Mesendoderm (in vitro differentiated cells): ENCODE measurements around the gene USH1C.

Experiments
- DNase-seq: peaks from one replicate; pipeline ENCODE4 v3.0.0; 2013
- H2AK5ac ChIP-seq: 2 replicates; pipeline ENCODE4 v1.6.1; 2013; ENCODE audit warnings: low read length, inconsistent platforms
- H2BK120ac ChIP-seq: 2 replicates; pipeline ENCODE4 v1.6.1; 2013; ENCODE audit warnings: low read depth, mild to moderate bottlenecking, low read length, moderate library complexity, mixed read lengths
- H2BK15ac ChIP-seq: replicated peaks from 2 replicates; pipeline ENCODE4 v1.6.1; 2013; ENCODE audit warnings: low read depth, mild to moderate bottlenecking, moderate library complexity
- H2BK5ac ChIP-seq: 2 replicates; pipeline ENCODE4 v1.6.1; 2013; ENCODE audit warnings: low read length, inconsistent platforms
- H3K18ac ChIP-seq: 2 replicates; pipeline ENCODE4 v1.6.1; 2013; ENCODE audit warnings: mild to moderate bottlenecking, low read length, mixed read lengths
- H3K23ac ChIP-seq: one replicate; pipeline ENCODE4 v1.6.1; 2013; ENCODE audit warnings: low read length
- H3K27ac ChIP-seq: 2 replicates; pipeline ENCODE4 v1.5.1; 2013; ENCODE audit warnings: low read depth, mild to moderate bottlenecking, inconsistent platforms, low read length, moderate library complexity
- H3K27me3 ChIP-seq: 2 replicates; pipeline ENCODE4 v1.6.1; 2013; ENCODE audit warnings: low read length, control low read depth, mild to moderate bottlenecking, inconsistent platforms; ENCODE audit not compliant: insufficient read depth, poor library complexity
- H3K36me3 ChIP-seq: 2 replicates; pipeline ENCODE4 v1.6.1; 2013; ENCODE audit warnings: low read length, inconsistent platforms; ENCODE audit not compliant: control insufficient read depth, insufficient read depth
- H3K4ac ChIP-seq: one replicate; pipeline ENCODE4 v1.6.1; 2013; ENCODE audit warnings: low read depth, mild to moderate bottlenecking, low read length, moderate library complexity
- H3K4me1 ChIP-seq: 2 replicates; pipeline ENCODE4 v1.6.1; 2013; ENCODE audit warnings: low read depth, low read length, inconsistent platforms; ENCODE audit not compliant: control insufficient read depth
- H3K4me2 ChIP-seq: 2 replicates; pipeline ENCODE4 v1.6.1; 2013; ENCODE audit warnings: low read length
- H3K4me3 ChIP-seq: 2 replicates; pipeline ENCODE4 v1.5.1; 2013; ENCODE audit warnings: mild to moderate bottlenecking, low read length
- H3K56ac ChIP-seq: one replicate; pipeline ENCODE4 v1.6.1; 2013; ENCODE audit warnings: low read length
- H3K79me1 ChIP-seq: 2 replicates; pipeline ENCODE4 v1.6.1; 2013; ENCODE audit warnings: low read length, inconsistent platforms
- H3K79me2 ChIP-seq: 2 replicates; pipeline ENCODE4 v1.6.1; 2013; ENCODE audit warnings: mild to moderate bottlenecking, low read length; ENCODE audit not compliant: control insufficient read depth, insufficient read depth
- H3K9ac ChIP-seq: 2 replicates; pipeline ENCODE4 v1.6.1; 2013; ENCODE audit warnings: low read length, inconsistent platforms
- H4K5ac ChIP-seq: one replicate; pipeline ENCODE4 v1.6.1; 2013; ENCODE audit warnings: low read length
- H4K8ac ChIP-seq: one replicate; pipeline ENCODE4 v1.6.1; 2013; ENCODE audit warnings: low read depth, mild to moderate bottlenecking, control low read depth, low read length, moderate library complexity
- WGBS: extraction: QIAGEN DNeasy Blood & Tissue Kit; methylation state at CpG from one replicate; pipeline ENCODE4 v1.1.7; 2013; ENCODE audit warnings: low lambda C conversion rate, missing lambda C conversion rate; ENCODE audit not compliant: insufficient coverage; ENCODE audit errors: extremely low coverage; 5-methylcytosine and 5-hydroxymethylcytosine counted together

Gene USH1C

DNA sequence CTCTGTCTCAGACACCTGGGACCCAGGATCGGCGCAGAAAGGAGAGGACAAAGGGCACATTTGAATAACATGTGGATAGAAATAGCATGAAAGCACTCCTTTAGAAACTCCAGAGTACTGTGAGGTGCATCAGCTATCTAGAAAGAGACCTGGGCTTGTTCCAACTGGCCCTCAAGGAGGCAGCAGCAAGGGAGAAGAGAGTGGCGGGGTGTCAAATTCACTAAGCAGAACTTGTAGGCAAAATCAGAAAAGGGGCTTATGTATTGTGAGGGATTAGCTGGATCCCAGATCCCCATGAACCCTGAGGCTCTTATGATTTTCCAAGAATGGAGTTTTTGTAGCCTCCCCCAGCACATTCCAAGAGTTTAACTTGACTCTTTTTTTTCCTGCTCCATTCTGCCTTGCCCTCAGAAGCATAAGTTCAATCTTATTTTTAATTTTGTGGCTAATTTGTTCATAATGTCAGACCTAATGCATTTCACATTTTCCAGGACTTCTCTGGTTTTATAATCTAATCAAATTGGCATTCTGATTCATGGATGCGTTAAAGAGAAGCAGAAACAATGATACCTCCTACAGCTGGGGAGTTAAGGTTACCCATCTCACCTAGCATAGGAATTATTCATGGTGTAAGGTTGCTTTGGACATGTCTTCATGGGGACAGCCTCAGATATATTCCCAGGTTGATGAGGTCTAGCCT, 33.6 kb downstream of the USH1C start:
- no peak overlapping the region for H3K27ac ChIP-seq
- no peak overlapping the region for H4K5ac ChIP-seq
- no peak overlapping the region for H3K18ac ChIP-seq
- no peak overlapping the region for H3K56ac ChIP-seq
- H3K4me1 ChIP-seq = no peaks in the 10 kb centered on the region
- no peak overlapping the region for H2BK120ac ChIP-seq
- no peak overlapping the region for H2BK5ac ChIP-seq
- WGBS = no CpG with 5 or more reads among the region's 4 CpGs
- H3K4me3 ChIP-seq = no peak overlapping the region
- H3K4me2 ChIP-seq = no peak overlapping the region
- DNase-seq = no peak
- H2AK5ac ChIP-seq = no peak overlapping the region
- H2BK15ac ChIP-seq = no peak overlapping the region
- no peaks in the 10 kb centered on the region for H3K36me3 ChIP-seq
- H3K79me2 ChIP-seq = no peaks in the 10 kb centered on the region
- no peak overlapping the region for H3K4ac ChIP-seq
- H3K79me1 ChIP-seq = no peaks in the 10 kb centered on the region
- H3K27me3 ChIP-seq = no peaks in the 10 kb centered on the region
- no peak overlapping the region for H3K23ac ChIP-seq
- no peak overlapping the region for H3K9ac ChIP-seq
- no peak overlapping the region for H4K8ac ChIP-seq

GRCh38 chr11:17508791-17509190, 35.4 kb downstream of the USH1C start:
- Histone ChIP-seq H3K56ac (no peak overlapping the region), H3K4me2 (no peak overlapping the region), H3K9ac (no peak overlapping the region), H2BK5ac (no peak overlapping the region), H3K18ac (no peak overlapping the region), H2AK5ac (no peak overlapping the region), H3K4me3 (no peak overlapping the region), H3K27me3 (no peaks in the 10 kb centered on the region), H4K5ac (no peak overlapping the region), H3K27ac (no peak overlapping the region), H3K79me2 (no peaks in the 10 kb centered on the region), H4K8ac (no peak overlapping the region), H2BK15ac (no peak overlapping the region), H3K4ac (no peak overlapping the region), H3K79me1 (no peaks in the 10 kb centered on the region), H2BK120ac (no peak overlapping the region), H3K4me1 (no peaks in the 10 kb centered on the region), H3K23ac (no peak overlapping the region), H3K36me3 (no peaks in the 10 kb centered on the region)
- WGBS = no CpG with 5 or more reads among the region's 3 CpGs
- DNase-seq = no peak

- Histone ChIP-seq H4K8ac (no peak overlapping the region), H3K23ac (no peak overlapping the region), H3K36me3 (no peaks in the 10 kb centered on the region), H2BK5ac (no peak overlapping the region), H3K4me3 (no peak overlapping the region), H3K79me1 (no peaks in the 10 kb centered on the region), H3K4me2 (no peak overlapping the region), H4K5ac (no peak overlapping the region), H3K79me2 (no peaks in the 10 kb centered on the region), H3K4ac (no peak overlapping the region), H2BK15ac (no peak overlapping the region), H2AK5ac (no peak overlapping the region), H3K27me3 (no peaks in the 10 kb centered on the region), H3K4me1 (no peaks in the 10 kb centered on the region), H3K18ac (no peak overlapping the region), H3K27ac (no peak overlapping the region), H3K56ac (no peak overlapping the region), H2BK120ac (no peak overlapping the region), H3K9ac (no peak overlapping the region)
- DNase-seq = no peak
- WGBS = no CpG with 5 or more reads among the region's 3 CpGs
Measured at GRCh38 chr11:17508306-17508705, 35.9 kb downstream of the USH1C start.

DNA sequence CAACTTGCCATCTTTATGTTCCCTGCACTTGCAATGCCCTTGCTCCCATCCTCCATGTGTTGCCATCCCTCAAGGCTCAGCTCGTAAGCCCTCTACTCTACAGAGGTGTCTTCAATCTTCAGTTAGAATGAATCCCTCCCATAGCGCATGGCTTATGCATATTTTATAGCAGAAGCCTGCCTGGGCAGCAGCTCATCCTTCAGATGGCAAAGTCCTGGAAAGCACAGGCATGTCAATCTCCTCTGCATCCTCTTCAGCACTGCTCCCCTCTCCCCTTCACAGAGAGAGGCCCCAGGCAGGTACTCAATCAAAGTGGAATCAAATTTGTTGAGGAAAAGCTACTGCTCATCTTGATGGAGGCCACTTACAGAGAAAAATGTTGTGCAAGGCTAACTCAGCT, 36.4 kb downstream of the USH1C start:
- no peaks in the 10 kb centered on the region for H3K4me1 ChIP-seq
- no CpG with 5 or more reads among the region's 2 CpGs for WGBS
- DNase-seq = no peak

GRCh38 chr11:17506942-17507341, 37.3 kb downstream of the USH1C start:
- no peaks in the 10 kb centered on the region for H3K4me1 ChIP-seq
- no peaks in the 10 kb centered on the region for H3K36me3 ChIP-seq
- no peaks in the 10 kb centered on the region for H3K27me3 ChIP-seq
- no peak overlapping the region for H2BK120ac ChIP-seq
- no peak overlapping the region for H2BK15ac ChIP-seq
- no peak overlapping the region for H4K5ac ChIP-seq
- H3K18ac ChIP-seq = no peak overlapping the region
- H4K8ac ChIP-seq = no peak overlapping the region
- H3K4me3 ChIP-seq = no peak overlapping the region
- no peak overlapping the region for H3K23ac ChIP-seq
- H3K56ac ChIP-seq = no peak overlapping the region
- H3K4me2 ChIP-seq = no peak overlapping the region
- H3K9ac ChIP-seq = no peak overlapping the region
- H3K4ac ChIP-seq = no peak overlapping the region
- H3K27ac ChIP-seq = no peak overlapping the region
- WGBS = no CpG with 5 or more reads among the region's 3 CpGs
- no peaks in the 10 kb centered on the region for H3K79me2 ChIP-seq
- no peak overlapping the region for H2BK5ac ChIP-seq
- no peaks in the 10 kb centered on the region for H3K79me1 ChIP-seq
- H2AK5ac ChIP-seq = no peak overlapping the region
- DNase-seq = no peak

More for the DNA sequence above, 36.4 kb downstream of the USH1C start:
- Histone ChIP-seq H3K79me2 (no peaks in the 10 kb centered on the region), H3K36me3 (no peaks in the 10 kb centered on the region), H3K27me3 (no peaks in the 10 kb centered on the region), H4K8ac (no peak overlapping the region), H3K27ac (no peak overlapping the region), H3K79me1 (no peaks in the 10 kb centered on the region), H3K56ac (no peak overlapping the region), H2BK120ac (no peak overlapping the region), H3K18ac (no peak overlapping the region), H3K4ac (no peak overlapping the region), H3K9ac (no peak overlapping the region), H2BK5ac (no peak overlapping the region), H3K4me2 (no peak overlapping the region), H2AK5ac (no peak overlapping the region), H2BK15ac (no peak overlapping the region), H4K5ac (no peak overlapping the region), H3K23ac (no peak overlapping the region), H3K4me3 (no peak overlapping the region)

DNA sequence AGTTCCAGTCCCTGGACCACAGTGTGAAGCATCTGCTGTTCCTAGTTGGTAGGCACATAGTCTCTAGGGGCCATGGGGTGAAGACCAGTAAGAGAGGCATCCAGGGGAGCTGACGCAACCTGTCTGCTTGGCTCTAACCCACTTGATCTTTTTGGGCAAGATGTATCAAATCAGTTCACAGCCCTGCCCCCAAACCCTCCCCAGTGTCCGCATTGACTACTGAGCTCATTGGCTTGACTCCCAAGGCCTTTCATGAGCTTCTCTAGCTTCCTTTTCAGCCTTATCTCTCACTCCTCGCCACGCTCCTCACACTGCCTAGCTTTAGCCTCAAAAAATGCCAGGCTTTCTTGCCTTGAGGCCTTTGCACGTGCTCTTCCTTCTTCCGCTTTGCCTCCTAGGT, 37.9 kb downstream of the USH1C start:
- Histone ChIP-seq H3K18ac (no peak overlapping the region), H3K79me1 (no peaks in the 10 kb centered on the region)
- WGBS = no CpG with 5 or more reads among the region's 6 CpGs

More for the DNA sequence above, 37.9 kb downstream of the USH1C start:
- Histone ChIP-seq H3K4me3 (no peak overlapping the region), H3K4me1 (no peaks in the 10 kb centered on the region), H4K8ac (no peak overlapping the region), H2BK5ac (no peak overlapping the region), H3K79me2 (no peaks in the 10 kb centered on the region), H2BK15ac (no peak overlapping the region), H3K27ac (no peak overlapping the region), H4K5ac (no peak overlapping the region), H3K36me3 (no peaks in the 10 kb centered on the region), H3K9ac (no peak overlapping the region), H3K27me3 (no peaks in the 10 kb centered on the region), H3K23ac (no peak overlapping the region), H2BK120ac (no peak overlapping the region), H3K4me2 (no peak overlapping the region), H2AK5ac (no peak overlapping the region), H3K56ac (no peak overlapping the region), H3K4ac (no peak overlapping the region)
- DNase-seq = no peak
